Suprapubic skin (tissue), 3 donors: ENCODE results near the gene LPP.

Source experiments
- CTCF ChIP-seq, 2 donors: fragments of 200-600 bp in 1 of 2; fragments of 450-650 bp in 1 of 2; sonication (generic) in 1 of 2; IDR thresholded peaks; one replicate each; pipeline ENCODE4 v1.5.1; 2016 to 2019; ENCODE audit warnings: antibody characterized with exemption in 2 of 2, mild to moderate bottlenecking in 1 of 2, moderate library complexity in 1 of 2
- EP300 ChIP-seq: sonication (generic); formaldehyde crosslinking; IDR thresholded peaks from one replicate; pipeline ENCODE4 v1.6.1; 2017; ENCODE audit warnings: antibody characterized with exemption
- POLR2A ChIP-seq, 2 donors: fragments of 450-650 bp; IDR thresholded peaks; one replicate each; pipeline ENCODE4 v1.6.1; 2017; ENCODE audit warnings: antibody characterized with exemption in 2 of 2, mild to moderate bottlenecking in 2 of 2, moderate library complexity in 2 of 2

GRCh38 chr3:188352196-188352927 is 198.4 kb downstream of the LPP start:
- TF ChIP-seq CTCF (IDR thresholded peaks at IDR 0.05) (no peak), POLR2A (IDR thresholded peaks at IDR 0.05) (no peak), EP300 (no peak)
